PC-3 (cell line): ENCODE results near the gene GNAT2.

ENCODE experiments used
- CTCF ChIP-seq: fragments of 300-600 bp; sonication (generic); conservative IDR thresholded peaks from 2 replicates; pipeline ENCODE4 v1.5.1; 2017; ENCODE audit warnings: antibody characterized with exemption, low read depth, mild to moderate bottlenecking, low read length
- EZH2 ChIP-seq: fragments of 300-600 bp; sonication (generic); IDR thresholded peaks from one replicate; pipeline ENCODE4 v1.6.1; 2017; ENCODE audit warnings: antibody characterized with exemption, mild to moderate bottlenecking, low read length; ENCODE audit not compliant: unreplicated experiment
- EZH2phosphoT487 ChIP-seq: fragments of 300-600 bp; sonication (generic); IDR thresholded peaks from 2 replicates; pipeline ENCODE4 v1.6.1; 2018; ENCODE audit warnings: mild to moderate bottlenecking, antibody characterized with exemption, low read length, borderline replicate concordance

- TF ChIP-seq CTCF: no peak
- no peak for TF ChIP-seq EZH2phosphoT487
- TF ChIP-seq EZH2: no peak
Measured at GRCh38 chr1:109609881-109610280, 9.5 kb downstream of the GNAT2 start.
